HEK293 (cell line): ENCODE data around the gene TMEM170A.

Experiments used
- INSM2 ChIP-seq: fragments of 450-650 bp; formaldehyde crosslinking; IDR thresholded peaks from 2 replicates; pipeline ENCODE4 v1.5.1; 2016; ENCODE audit warnings: missing biosample characterization, missing genetic modification characterization
- KLF1 ChIP-seq: fragments of 450-650 bp; formaldehyde crosslinking; IDR thresholded peaks from 2 replicates; pipeline ENCODE4 v1.5.1; 2016; ENCODE audit warnings: missing biosample characterization, missing genetic modification characterization
- KLF8 ChIP-seq: fragments of 450-650 bp; formaldehyde crosslinking; IDR thresholded peaks from 2 replicates; pipeline ENCODE4 v1.5.1; 2016; ENCODE audit warnings: missing biosample characterization, missing genetic modification characterization
- KLF9 ChIP-seq: fragments of 450-650 bp; formaldehyde crosslinking; IDR thresholded peaks from 2 replicates; pipeline ENCODE4 v1.5.1; 2016; ENCODE audit warnings: missing biosample characterization, missing genetic modification characterization, low read depth
- MYNN ChIP-seq: fragments of 450-650 bp; formaldehyde crosslinking; IDR thresholded peaks from 2 replicates; pipeline ENCODE4 v1.5.1; 2016; ENCODE audit warnings: missing biosample characterization, missing genetic modification characterization, borderline replicate concordance
- OSR2 ChIP-seq: fragments of 450-650 bp; formaldehyde crosslinking; IDR thresholded peaks from 2 replicates; pipeline ENCODE4 v1.5.1; 2016; ENCODE audit warnings: missing biosample characterization, missing genetic modification characterization
- REPIN1 ChIP-seq: fragments of 450-650 bp; formaldehyde crosslinking; IDR thresholded peaks from 2 replicates; pipeline ENCODE4 v1.5.1; 2017; ENCODE audit warnings: missing biosample characterization, missing genetic modification characterization, low read depth
- SCRT1 ChIP-seq: fragments of 450-650 bp; formaldehyde crosslinking; IDR thresholded peaks from 2 replicates; pipeline ENCODE4 v1.5.1; 2016; ENCODE audit warnings: missing biosample characterization, missing genetic modification characterization, borderline replicate concordance
- SP2 ChIP-seq: fragments of 450-650 bp; formaldehyde crosslinking; IDR thresholded peaks from 2 replicates; pipeline ENCODE4 v1.5.1; 2016; ENCODE audit warnings: missing biosample characterization, missing genetic modification characterization
- TCF7L2 ChIP-seq: IDR thresholded peaks from 2 replicates; pipeline ENCODE4 v1.6.1; 2011; ENCODE audit warnings: low read depth, mild to moderate bottlenecking, inconsistent platforms, low read length, moderate library complexity, borderline replicate concordance
- ZBTB48 ChIP-seq: fragments of 450-650 bp; formaldehyde crosslinking; IDR thresholded peaks from 2 replicates; pipeline ENCODE4 v1.5.1; 2016; ENCODE audit warnings: missing biosample characterization, missing genetic modification characterization
- ZIC2 ChIP-seq: fragments of 450-650 bp; formaldehyde crosslinking; IDR thresholded peaks from 2 replicates; pipeline ENCODE4 v1.5.1; 2016; ENCODE audit warnings: missing biosample characterization, missing genetic modification characterization
- ZNF174 ChIP-seq: fragments of 450-650 bp; formaldehyde crosslinking; IDR thresholded peaks from 2 replicates; pipeline ENCODE4 v1.5.0; 2017; ENCODE audit warnings: missing biosample characterization, mild to moderate bottlenecking, missing genetic modification characterization
- ZNF175 ChIP-seq: fragments of 450-650 bp; formaldehyde crosslinking; IDR thresholded peaks from 2 replicates; pipeline ENCODE4 v1.5.1; 2016; ENCODE audit warnings: missing biosample characterization, missing genetic modification characterization
- ZNF266 ChIP-seq: fragments of 450-650 bp; formaldehyde crosslinking; IDR thresholded peaks from 2 replicates; pipeline ENCODE4 v1.5.1; 2016; ENCODE audit warnings: missing biosample characterization, missing genetic modification characterization, low read depth
- ZNF391 ChIP-seq: fragments of 450-650 bp; formaldehyde crosslinking; IDR thresholded peaks from 2 replicates; pipeline ENCODE4 v1.5.1; 2016; ENCODE audit warnings: low read depth, missing biosample characterization, missing genetic modification characterization, borderline replicate concordance
- ZNF394 ChIP-seq: fragments of 450-650 bp; formaldehyde crosslinking; IDR thresholded peaks from 2 replicates; pipeline ENCODE4 v1.5.1; 2016; ENCODE audit warnings: missing biosample characterization, missing genetic modification characterization, mild to moderate bottlenecking, moderate library complexity, borderline replicate concordance
- ZNF398 ChIP-seq: fragments of 450-650 bp; formaldehyde crosslinking; IDR thresholded peaks from 2 replicates; pipeline ENCODE4 v1.5.1; 2017; ENCODE audit warnings: missing biosample characterization, missing genetic modification characterization
- ZNF416 ChIP-seq: fragments of 450-650 bp; formaldehyde crosslinking; IDR thresholded peaks from 2 replicates; pipeline ENCODE4 v1.5.1; 2016; ENCODE audit warnings: missing biosample characterization, missing genetic modification characterization
- ZNF658 ChIP-seq: fragments of 450-650 bp; formaldehyde crosslinking; IDR thresholded peaks from 2 replicates; pipeline ENCODE4; 2016; ENCODE audit warnings: missing biosample characterization, missing genetic modification characterization
- ZNF704 ChIP-seq: fragments of 450-650 bp; formaldehyde crosslinking; IDR thresholded peaks from 2 replicates; pipeline ENCODE4 v1.5.1; 2016; ENCODE audit warnings: missing biosample characterization, missing genetic modification characterization
- ZNF792 ChIP-seq: fragments of 450-650 bp; formaldehyde crosslinking; IDR thresholded peaks from 2 replicates; pipeline ENCODE4 v1.5.1; 2016; ENCODE audit warnings: missing biosample characterization, missing genetic modification characterization
- TF ChIP-seq, protein P1 (sequence below): fragments of 450-650 bp; formaldehyde crosslinking; IDR thresholded peaks from 2 replicates; pipeline ENCODE4 v1.5.1; 2016; ENCODE audit warnings: missing biosample characterization, missing genetic modification characterization, low read depth
- TF ChIP-seq, protein P2 (sequence below): fragments of 450-650 bp; formaldehyde crosslinking; IDR thresholded peaks from 2 replicates; pipeline ENCODE4 v1.5.1; 2016; ENCODE audit warnings: missing biosample characterization, missing genetic modification characterization
- TF ChIP-seq, protein P3 (sequence below): fragments of 450-650 bp; formaldehyde crosslinking; IDR thresholded peaks from 2 replicates; pipeline ENCODE4 v1.5.0; 2017; ENCODE audit warnings: missing biosample characterization, missing genetic modification characterization, borderline replicate concordance

Gene TMEM170A

GRCh38 chr16:75477680-75478473 lies 13.4 kb upstream of the TMEM170A start (continued):
- no peak for TF ChIP-seq ZNF704 (tag by site-specific recombination)
- no peak for TF ChIP-seq ZNF391 (tag by site-specific recombination)
- no peak for TF ChIP-seq ZNF416 (tag by site-specific recombination)
- no peak for TF ChIP-seq REPIN1 (tag by site-specific recombination)
- TF ChIP-seq, protein P1, sequence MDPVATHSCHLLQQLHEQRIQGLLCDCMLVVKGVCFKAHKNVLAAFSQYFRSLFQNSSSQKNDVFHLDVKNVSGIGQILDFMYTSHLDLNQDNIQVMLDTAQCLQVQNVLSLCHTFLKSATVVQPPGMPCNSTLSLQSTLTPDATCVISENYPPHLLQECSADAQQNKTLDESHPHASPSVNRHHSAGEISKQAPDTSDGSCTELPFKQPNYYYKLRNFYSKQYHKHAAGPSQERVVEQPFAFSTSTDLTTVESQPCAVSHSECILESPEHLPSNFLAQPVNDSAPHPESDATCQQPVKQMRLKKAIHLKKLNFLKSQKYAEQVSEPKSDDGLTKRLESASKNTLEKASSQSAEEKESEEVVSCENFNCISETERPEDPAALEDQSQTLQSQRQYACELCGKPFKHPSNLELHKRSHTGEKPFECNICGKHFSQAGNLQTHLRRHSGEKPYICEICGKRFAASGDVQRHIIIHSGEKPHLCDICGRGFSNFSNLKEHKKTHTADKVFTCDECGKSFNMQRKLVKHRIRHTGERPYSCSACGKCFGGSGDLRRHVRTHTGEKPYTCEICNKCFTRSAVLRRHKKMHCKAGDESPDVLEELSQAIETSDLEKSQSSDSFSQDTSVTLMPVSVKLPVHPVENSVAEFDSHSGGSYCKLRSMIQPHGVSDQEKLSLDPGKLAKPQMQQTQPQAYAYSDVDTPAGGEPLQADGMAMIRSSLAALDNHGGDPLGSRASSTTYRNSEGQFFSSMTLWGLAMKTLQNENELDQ, result no peak
- no peak for TF ChIP-seq ZNF266
- TF ChIP-seq ZIC2 (tag by site-specific recombination), result peak; percentile 45
- no peak for TF ChIP-seq SP2 (tag by site-specific recombination)
- TF ChIP-seq KLF1 (tag by site-specific recombination), result no peak
- no peak for TF ChIP-seq SCRT1 (tag by site-specific recombination)
- TF ChIP-seq INSM2 (tag by site-specific recombination), result no peak
- TF ChIP-seq ZNF792 (tag by site-specific recombination), result no peak
- no peak for TF ChIP-seq ZNF174 (tag by site-specific recombination)
- TF ChIP-seq MYNN (tag by site-specific recombination), result no peak
- TF ChIP-seq, protein P2, sequence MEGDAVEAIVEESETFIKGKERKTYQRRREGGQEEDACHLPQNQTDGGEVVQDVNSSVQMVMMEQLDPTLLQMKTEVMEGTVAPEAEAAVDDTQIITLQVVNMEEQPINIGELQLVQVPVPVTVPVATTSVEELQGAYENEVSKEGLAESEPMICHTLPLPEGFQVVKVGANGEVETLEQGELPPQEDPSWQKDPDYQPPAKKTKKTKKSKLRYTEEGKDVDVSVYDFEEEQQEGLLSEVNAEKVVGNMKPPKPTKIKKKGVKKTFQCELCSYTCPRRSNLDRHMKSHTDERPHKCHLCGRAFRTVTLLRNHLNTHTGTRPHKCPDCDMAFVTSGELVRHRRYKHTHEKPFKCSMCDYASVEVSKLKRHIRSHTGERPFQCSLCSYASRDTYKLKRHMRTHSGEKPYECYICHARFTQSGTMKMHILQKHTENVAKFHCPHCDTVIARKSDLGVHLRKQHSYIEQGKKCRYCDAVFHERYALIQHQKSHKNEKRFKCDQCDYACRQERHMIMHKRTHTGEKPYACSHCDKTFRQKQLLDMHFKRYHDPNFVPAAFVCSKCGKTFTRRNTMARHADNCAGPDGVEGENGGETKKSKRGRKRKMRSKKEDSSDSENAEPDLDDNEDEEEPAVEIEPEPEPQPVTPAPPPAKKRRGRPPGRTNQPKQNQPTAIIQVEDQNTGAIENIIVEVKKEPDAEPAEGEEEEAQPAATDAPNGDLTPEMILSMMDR (tag by site-specific recombination), result no peak
- no peak for TF ChIP-seq ZNF175 (tag by site-specific recombination)
- TF ChIP-seq ZBTB48 (tag by site-specific recombination), result 0 out of 2 replicates have a peak, but pooled peaks have one; percentile 14
- TF ChIP-seq KLF8 (tag by site-specific recombination), result no peak
- peak; percentile 88 for TF ChIP-seq ZNF398
- TF ChIP-seq, protein P3, sequence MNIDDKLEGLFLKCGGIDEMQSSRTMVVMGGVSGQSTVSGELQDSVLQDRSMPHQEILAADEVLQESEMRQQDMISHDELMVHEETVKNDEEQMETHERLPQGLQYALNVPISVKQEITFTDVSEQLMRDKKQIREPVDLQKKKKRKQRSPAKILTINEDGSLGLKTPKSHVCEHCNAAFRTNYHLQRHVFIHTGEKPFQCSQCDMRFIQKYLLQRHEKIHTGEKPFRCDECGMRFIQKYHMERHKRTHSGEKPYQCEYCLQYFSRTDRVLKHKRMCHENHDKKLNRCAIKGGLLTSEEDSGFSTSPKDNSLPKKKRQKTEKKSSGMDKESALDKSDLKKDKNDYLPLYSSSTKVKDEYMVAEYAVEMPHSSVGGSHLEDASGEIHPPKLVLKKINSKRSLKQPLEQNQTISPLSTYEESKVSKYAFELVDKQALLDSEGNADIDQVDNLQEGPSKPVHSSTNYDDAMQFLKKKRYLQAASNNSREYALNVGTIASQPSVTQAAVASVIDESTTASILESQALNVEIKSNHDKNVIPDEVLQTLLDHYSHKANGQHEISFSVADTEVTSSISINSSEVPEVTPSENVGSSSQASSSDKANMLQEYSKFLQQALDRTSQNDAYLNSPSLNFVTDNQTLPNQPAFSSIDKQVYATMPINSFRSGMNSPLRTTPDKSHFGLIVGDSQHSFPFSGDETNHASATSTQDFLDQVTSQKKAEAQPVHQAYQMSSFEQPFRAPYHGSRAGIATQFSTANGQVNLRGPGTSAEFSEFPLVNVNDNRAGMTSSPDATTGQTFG (tag by site-specific recombination), result no peak
- TF ChIP-seq TCF7L2, result no peak
- TF ChIP-seq ZNF394 (tag by site-specific recombination), result no peak
- TF ChIP-seq KLF9 (tag by site-specific recombination), result no peak
- no peak for TF ChIP-seq OSR2 (tag by site-specific recombination)
- TF ChIP-seq ZNF658 (tag by site-specific recombination), result no peak
